Measurements from ENCODE around the gene MYL5. TPM values are rescaled to one million over a fixed set of nuclear protein-coding genes. Genes with fewer than 3 reads are reported as not detected.

The MYL5 gene
- polyA plus RNA-seq, 1 donor from 2014 or later, result 15.1 TPM

GRCh38 chr4:729336-730315 lies 55.3 kb downstream of the MYL5 start:
- peaks cover 39% of the 10 kb centered on the region for H3K79me2 ChIP-seq (replicated peaks; ENCODE audit: insufficient read depth, low read length)
- H3K9me2 ChIP-seq (ENCODE audit: insufficient read depth, low read length), result no peaks in the 10 kb centered on the region
- no peaks in the 10 kb centered on the region for H3K27me3 ChIP-seq (ENCODE audit: insufficient read depth, low read depth, low read length)
- H3F3A ChIP-seq (ENCODE audit: insufficient read depth, low read length, poor library complexity, severe bottlenecking), result no peaks in the 10 kb centered on the region
- H3K27ac ChIP-seq (ENCODE audit: low read length), result no peak overlapping the region
- H3K4me3 ChIP-seq (ENCODE audit: low read length), result no peak overlapping the region
- no peak overlapping the region for H3K9ac ChIP-seq (ENCODE audit: low read length)
- TF ChIP-seq POLR2AphosphoS5 (IDR thresholded peaks at IDR 0.05) (no peak), TAF1 (IDR thresholded peaks at IDR 0.05; ENCODE audit: low read depth) (no peak), CTCF (IDR thresholded peaks at IDR 0.05; ENCODE audit: poor library complexity, severe bottlenecking) (no peak), MXI1 (conservative IDR thresholded peaks at IDR 0.05; ENCODE audit: poor library complexity, severe bottlenecking) (no peak), SMC3 (conservative IDR thresholded peaks at IDR 0.05; ENCODE audit: poor library complexity) (no peak), REST (IDR thresholded peaks at IDR 0.05; ENCODE audit: borderline replicate concordance) (no peak), EZH2 (IDR thresholded peaks at IDR 0.05; ENCODE audit: borderline replicate concordance, insufficient read depth, low read length, poor library complexity, severe bottlenecking) (no peak), EP300 (conservative IDR thresholded peaks at IDR 0.05; ENCODE audit: poor library complexity, severe bottlenecking) (no peak), RAD21 (conservative IDR thresholded peaks at IDR 0.05) (no peak)
- no peaks in the 10 kb centered on the region for H3K36me3 ChIP-seq (ENCODE audit: insufficient read depth, low read length)
- H2AFZ ChIP-seq (ENCODE audit: low read depth, low read length), result no peak overlapping the region
- no peaks in the 10 kb centered on the region for H3K9me3 ChIP-seq (ENCODE audit: low read length)
- no peak overlapping the region for H3K4me2 ChIP-seq (ENCODE audit: low read length)
- H4K20me1 ChIP-seq (ENCODE audit: insufficient read depth), result peaks cover 13% of the 10 kb centered on the region

GRCh38 chr4:730511-730910 lies 56.2 kb downstream of the MYL5 start:
- no peak overlapping the region for H3K9ac ChIP-seq (ENCODE audit: low read length)
- no peaks in the 10 kb centered on the region for H3K27me3 ChIP-seq (ENCODE audit: insufficient read depth, low read depth, low read length)
- no peak overlapping the region for H3K4me2 ChIP-seq (ENCODE audit: low read length)
- H3K4me3 ChIP-seq (ENCODE audit: low read length), result no peak overlapping the region
- H2AFZ ChIP-seq (ENCODE audit: low read depth, low read length), result no peak overlapping the region
- no peak for TF ChIP-seq SMC3 (conservative IDR thresholded peaks at IDR 0.05; ENCODE audit: poor library complexity)
- TF ChIP-seq EZH2 (IDR thresholded peaks at IDR 0.05; ENCODE audit: borderline replicate concordance, insufficient read depth, low read length, poor library complexity, severe bottlenecking), result no peak
- no peak for TF ChIP-seq POLR2AphosphoS5 (IDR thresholded peaks at IDR 0.05)
- no peak for TF ChIP-seq TAF1 (IDR thresholded peaks at IDR 0.05; ENCODE audit: low read depth)
- no peak for TF ChIP-seq RAD21 (conservative IDR thresholded peaks at IDR 0.05)
- no peak for TF ChIP-seq MXI1 (conservative IDR thresholded peaks at IDR 0.05; ENCODE audit: poor library complexity, severe bottlenecking)
- TF ChIP-seq REST (IDR thresholded peaks at IDR 0.05; ENCODE audit: borderline replicate concordance), result no peak
- no peak for TF ChIP-seq CTCF (IDR thresholded peaks at IDR 0.05; ENCODE audit: poor library complexity, severe bottlenecking)
- TF ChIP-seq EP300 (conservative IDR thresholded peaks at IDR 0.05; ENCODE audit: poor library complexity, severe bottlenecking), result no peak
- peaks cover 32% of the 10 kb centered on the region for H3K79me2 ChIP-seq (replicated peaks; ENCODE audit: insufficient read depth, low read length)
- H3K9me2 ChIP-seq (ENCODE audit: insufficient read depth, low read length), result no peaks in the 10 kb centered on the region
- no peaks in the 10 kb centered on the region for H3F3A ChIP-seq (ENCODE audit: insufficient read depth, low read length, poor library complexity, severe bottlenecking)
- no peak overlapping the region for H3K27ac ChIP-seq (ENCODE audit: low read length)
- H4K20me1 ChIP-seq (ENCODE audit: insufficient read depth), result peaks cover 13% of the 10 kb centered on the region
- no peaks in the 10 kb centered on the region for H3K36me3 ChIP-seq (ENCODE audit: insufficient read depth, low read length)
- no peaks in the 10 kb centered on the region for H3K9me3 ChIP-seq (ENCODE audit: low read length)

Data from neural cell (in vitro differentiated cells).